Kidney (tissue), 14 donors: ENCODE data around the gene MYOM3. TPM values are rescaled to one million over a fixed set of nuclear protein-coding genes. Genes with fewer than 3 reads are reported as not detected.

Experiments used
- DNase-seq, 5 donors: peaks; one replicate each; pipeline ENCODE4 v3.0.0-alpha.2; 2013 to 2020
- FAIRE-seq: peaks from 2 replicates; lab custom pipeline; 2012; peaks lifted over from hg19 to GRCh38; lab: Jason Lieb, UNC
- H3K27ac ChIP-seq, 2 donors: one replicate each; pipeline ENCODE4 v1.7.0; 2013; ENCODE audit warnings: low read depth in 2 of 2, low read length in 2 of 2, inconsistent platforms in 1 of 2
- H3K27me3 ChIP-seq: one replicate; pipeline ENCODE4 v1.7.1; 2013; ENCODE audit warnings: low read length, inconsistent platforms; ENCODE audit not compliant: control insufficient read depth, insufficient read depth
- H3K36me3 ChIP-seq, 3 donors: one replicate each; pipeline versions ENCODE4 v1.7.0 to v1.7.1; 2013; ENCODE audit warnings: low read length in 3 of 3, control low read depth in 1 of 3, inconsistent platforms in 1 of 3; ENCODE audit not compliant: insufficient read depth in 3 of 3, control insufficient read depth in 2 of 3
- H3K4me1 ChIP-seq, 3 donors: one replicate each; pipeline versions ENCODE4 v1.7.0 to v1.7.1; 2013; ENCODE audit warnings: low read length in 3 of 3, inconsistent platforms in 1 of 3, low read depth in 1 of 3; ENCODE audit not compliant: control insufficient read depth in 2 of 3, insufficient read depth in 2 of 3
- H3K4me3 ChIP-seq, 3 donors: one replicate each; pipeline versions ENCODE4 v1.7.0 to v1.8.1; 2013; ENCODE audit warnings: low read length in 3 of 3, control low read depth in 1 of 3, inconsistent platforms in 1 of 3
- H3K9ac ChIP-seq, 3 donors: one replicate each; pipeline versions ENCODE4 v1.7.0 to v1.7.1; 2013; ENCODE audit warnings: low read length in 3 of 3, control low read depth in 1 of 3, inconsistent platforms in 1 of 3
- H3K9me3 ChIP-seq, 3 donors: one replicate each; pipeline versions ENCODE4 v1.7.0 to v1.7.1; 2013; ENCODE audit warnings: low read length in 3 of 3, control low read depth in 1 of 3, inconsistent platforms in 1 of 3; ENCODE audit not compliant: control insufficient read depth in 2 of 3, insufficient read depth in 1 of 3
- intact Hi-C: fragments of 100-400 bp; cut with DNase I; formaldehyde crosslinking; loops from one replicate; pipeline ENCODE4 v1.11.1; 2022
- polyA plus RNA-seq: library from polyadenylated mRNA; stranded (reverse); fragments of 350-450 nt; fragmentation: Illumina TruSeq; extraction: RNeasy Lipid Tissue Mini Kit (QIAGEN cat#74804); gene quantifications from one replicate; pipeline ENCODE4 v1.2.3, GENCODE V29; 2014; ENCODE audit warnings: low read depth, low replicate concordance; ENCODE audit not compliant: insufficient read depth
- total RNA-seq: library from RNA; stranded (reverse); fragmentation: NEBNext Ultra II Directional; extraction: Animal tissue kit (Norgen Biotek cat#: 25700); gene quantifications from one replicate; pipeline ENCODE4 v1.2.1, GENCODE V29; 2021
- TF ChIP-seq, protein P1 (sequence below): IDR thresholded peaks from 3 replicates; pipeline ENCODE4 v1.5.1; 2012; ENCODE audit warnings: mild to moderate bottlenecking, moderate library complexity, borderline replicate concordance; ENCODE audit not compliant: insufficient read depth; ENCODE audit errors: extremely low read depth
- donor health status: control.
- donor health status: control.
- donor health status: control.
- donor health status: control.
- donor health status: control.
- donor health status: DM: yes; HTN: yes; CAD: no.
- donor health status: Normal renal cell carcinoma (clear cell type).

Gene MYOM3
- total and polyA plus RNA-seq, 2 donors from 2014 or later, result 13.5 to 20.5 TPM

DNA sequence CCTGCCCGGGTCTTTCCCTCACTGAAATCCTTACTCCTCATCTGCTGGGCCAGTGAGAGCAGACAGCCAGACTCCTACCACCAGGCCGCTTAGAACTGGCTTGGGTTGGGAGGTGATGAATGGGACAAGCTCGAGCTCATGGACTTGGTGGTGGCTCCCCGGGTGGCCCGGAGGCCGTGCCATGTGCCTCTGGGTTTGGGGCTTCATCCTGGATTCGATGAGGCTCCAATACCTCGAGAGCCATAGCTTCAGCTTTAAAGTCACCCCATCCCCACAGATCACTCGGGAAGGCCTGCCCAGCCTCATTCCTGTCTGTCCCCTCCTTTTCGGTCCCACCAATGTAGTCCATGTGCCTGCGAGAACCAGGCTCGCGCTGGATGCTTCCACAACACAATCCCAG, 51.5 kb downstream of the MYOM3 start:
- H3K9me3 ChIP-seq, result no peaks in the 10 kb centered on the region
- TF ChIP-seq, protein P1, sequence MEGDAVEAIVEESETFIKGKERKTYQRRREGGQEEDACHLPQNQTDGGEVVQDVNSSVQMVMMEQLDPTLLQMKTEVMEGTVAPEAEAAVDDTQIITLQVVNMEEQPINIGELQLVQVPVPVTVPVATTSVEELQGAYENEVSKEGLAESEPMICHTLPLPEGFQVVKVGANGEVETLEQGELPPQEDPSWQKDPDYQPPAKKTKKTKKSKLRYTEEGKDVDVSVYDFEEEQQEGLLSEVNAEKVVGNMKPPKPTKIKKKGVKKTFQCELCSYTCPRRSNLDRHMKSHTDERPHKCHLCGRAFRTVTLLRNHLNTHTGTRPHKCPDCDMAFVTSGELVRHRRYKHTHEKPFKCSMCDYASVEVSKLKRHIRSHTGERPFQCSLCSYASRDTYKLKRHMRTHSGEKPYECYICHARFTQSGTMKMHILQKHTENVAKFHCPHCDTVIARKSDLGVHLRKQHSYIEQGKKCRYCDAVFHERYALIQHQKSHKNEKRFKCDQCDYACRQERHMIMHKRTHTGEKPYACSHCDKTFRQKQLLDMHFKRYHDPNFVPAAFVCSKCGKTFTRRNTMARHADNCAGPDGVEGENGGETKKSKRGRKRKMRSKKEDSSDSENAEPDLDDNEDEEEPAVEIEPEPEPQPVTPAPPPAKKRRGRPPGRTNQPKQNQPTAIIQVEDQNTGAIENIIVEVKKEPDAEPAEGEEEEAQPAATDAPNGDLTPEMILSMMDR, result no peak
- intact Hi-C loops, result no loop called here
- H3K4me1 ChIP-seq, result no peaks in the 10 kb centered on the region
- H3K27ac ChIP-seq, result no peak overlapping the region
- H3K9ac ChIP-seq, result no peak overlapping the region
- H3K4me3 ChIP-seq, result no peak overlapping the region
- DNase-seq (no peak), FAIRE-seq (no peak)
- H3K36me3 ChIP-seq, result peaks cover 0 to 14% (median 0%) of the 10 kb centered on the region in 3 donors
- no peaks in the 10 kb centered on the region for H3K27me3 ChIP-seq

DNA sequence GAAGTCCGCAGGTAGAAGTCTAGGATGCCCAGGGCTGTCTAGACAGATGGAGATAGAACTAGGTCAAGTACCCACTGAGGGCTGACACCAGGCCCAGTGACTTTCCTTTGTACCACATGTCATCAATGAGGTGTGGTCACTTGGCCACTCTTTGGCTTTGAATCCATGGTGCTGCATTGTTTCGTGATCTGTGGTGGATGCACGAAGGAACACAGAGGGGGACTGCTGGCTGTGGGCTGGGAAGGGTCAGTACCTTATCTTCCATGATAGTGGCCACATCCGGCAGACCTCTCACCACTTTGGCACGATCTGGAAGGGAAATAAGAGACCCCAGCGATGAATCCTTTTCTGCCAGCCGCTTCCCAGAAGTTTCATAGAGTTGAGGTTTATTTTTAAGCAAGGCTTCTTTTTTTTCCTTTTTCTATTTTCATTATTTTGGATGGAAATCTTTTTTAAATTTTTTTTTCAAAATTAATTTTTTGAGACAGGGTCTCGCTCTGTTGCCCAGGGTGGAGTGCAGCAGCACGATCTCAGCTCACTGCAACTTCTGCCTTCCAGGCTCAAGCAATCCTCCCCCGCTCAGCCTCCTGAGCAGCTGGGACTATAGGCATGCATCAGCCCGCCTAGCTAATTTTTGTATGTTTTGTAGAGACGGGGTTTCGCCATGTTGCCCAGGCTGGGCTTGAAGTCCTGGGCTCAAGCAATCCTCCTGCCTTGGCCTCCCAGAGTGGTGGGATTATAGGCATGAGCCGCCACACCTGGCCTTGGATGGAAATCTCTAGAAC, 53.1 kb downstream of the MYOM3 start:
- Histone ChIP-seq H3K9me3 (no peaks in the 10 kb centered on the region), H3K27ac (no peak overlapping the region), H3K27me3 (no peaks in the 10 kb centered on the region), H3K36me3 (peaks cover 0 to 7% (median 0%) of the 10 kb centered on the region in 3 donors), H3K4me1 (no peaks in the 10 kb centered on the region), H3K9ac (no peak overlapping the region), H3K4me3 (no peak overlapping the region)
- DNase-seq (no peak), FAIRE-seq (no peak)
- intact Hi-C loops, result no loop called here
- TF ChIP-seq, protein P1, result no peak

DNA sequence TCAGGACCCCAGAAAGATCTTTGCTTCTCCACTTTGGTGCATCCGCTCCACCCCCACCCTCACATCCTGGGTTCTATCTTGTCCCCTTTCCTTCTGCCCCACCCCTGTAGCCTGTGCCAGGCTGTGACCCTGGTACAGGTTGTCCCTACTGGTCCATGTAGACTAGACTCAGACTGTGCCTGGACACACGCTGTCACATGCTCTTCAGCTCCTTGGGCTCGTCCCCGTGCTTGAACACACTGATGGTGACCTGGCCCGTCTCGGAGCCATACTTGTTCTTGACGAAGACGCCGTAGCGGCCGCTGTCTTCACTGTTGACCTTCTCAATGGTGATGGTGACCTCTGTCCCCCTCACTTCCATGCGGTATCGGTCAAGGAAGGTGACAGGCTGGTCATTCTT, 54.8 kb downstream of the MYOM3 start:
- Histone ChIP-seq H3K4me3 (no peak overlapping the region), H3K4me1 (no peaks in the 10 kb centered on the region), H3K36me3 (no peaks in the 10 kb centered on the region), H3K27me3 (no peaks in the 10 kb centered on the region), H3K27ac (no peak overlapping the region), H3K9me3 (no peaks in the 10 kb centered on the region), H3K9ac (no peak overlapping the region)
- DNase-seq (no peak), FAIRE-seq (no peak)
- TF ChIP-seq, protein P1, result no peak
- intact Hi-C loops, result no loop called here
